Karpas-422 (cell line): ENCODE results near the gene RAB30. TPM values are rescaled to one million over a fixed set of nuclear protein-coding genes. Genes with fewer than 3 reads are reported as not detected.

Experiments
- DNase-seq: peaks from one replicate; pipeline ENCODE4 v3.0.0-alpha.2; 2015
- H2AFZ ChIP-seq: fragments of 200-600 bp; sonication (generic); 2 replicates; pipeline ENCODE4 v1.6.1; 2014; ENCODE audit warnings: antibody characterized with exemption, low read length, mixed read lengths
- H3K27ac ChIP-seq: fragments of 200-600 bp; sonication (generic); 2 replicates; pipeline ENCODE4 v1.5.1; 2014; ENCODE audit warnings: mild to moderate bottlenecking, low read length, moderate library complexity
- H3K27me3 ChIP-seq: fragments of 200-600 bp; sonication (generic); 2 replicates; pipeline ENCODE4 v1.6.1; 2014; ENCODE audit warnings: low read length, mixed read lengths
- H3K36me3 ChIP-seq: fragments of 200-600 bp; sonication (generic); 2 replicates; pipeline ENCODE4 v1.6.1; 2014; ENCODE audit warnings: low read length, mixed read lengths; ENCODE audit not compliant: insufficient read depth
- H3K4me1 ChIP-seq: fragments of 200-600 bp; sonication (generic); 2 replicates; pipeline ENCODE4 v1.6.1; 2014; ENCODE audit warnings: mild to moderate bottlenecking, low read length, mixed read lengths
- H3K4me2 ChIP-seq: fragments of 200-600 bp; sonication (generic); 2 replicates; pipeline ENCODE4 v1.6.1; 2014; ENCODE audit warnings: low read length, low read depth, mild to moderate bottlenecking; ENCODE audit not compliant: poor library complexity, severe bottlenecking
- H3K4me3 ChIP-seq: fragments of 200-600 bp; sonication (generic); 2 replicates; pipeline ENCODE4 v1.5.1; 2014; ENCODE audit warnings: mild to moderate bottlenecking, antibody characterized with exemption, low read length, mixed read lengths
- H3K79me2 ChIP-seq: fragments of 200-600 bp; sonication (generic); 2 replicates; pipeline ENCODE4 v1.6.1; 2014; ENCODE audit warnings: mild to moderate bottlenecking, low read length, mixed read lengths
- H3K9ac ChIP-seq: fragments of 200-600 bp; sonication (generic); 2 replicates; pipeline ENCODE4 v1.6.0; 2014; ENCODE audit warnings: low read length
- H3K9me2 ChIP-seq: fragments of 200-600 bp; sonication (generic), shearing (Covaris generic); replicated peaks from 2 replicates; pipeline ENCODE4 v1.6.0; 2014; ENCODE audit warnings: mild to moderate bottlenecking, low read length, moderate library complexity; ENCODE audit not compliant: insufficient read depth
- H3K9me3 ChIP-seq: fragments of 300-700, 200-600 bp; sonication (generic); 2 replicates; pipeline ENCODE4 v1.6.1; 2014; ENCODE audit warnings: low read length, mixed read lengths
- H4K20me1 ChIP-seq: fragments of 200-600 bp; sonication (generic); 2 replicates; pipeline ENCODE4 v1.6.1; 2014; ENCODE audit warnings: mild to moderate bottlenecking, antibody characterized with exemption, low read length, low read depth; ENCODE audit not compliant: insufficient read depth
- total RNA-seq: library from RNA; depleted of rRNA; stranded (reverse); fragments of >200 nt; shearing (Covaris generic); gene quantifications from 2 replicates; pipeline ENCODE4 v1.2.3, GENCODE V29; 2014; ENCODE audit warnings: low replicate concordance

RAB30 gene
- total RNA-seq, 1 experiment from 2014 or later, result 66.5 TPM

- H3K79me2 ChIP-seq, result peaks cover 99% of the 10 kb centered on the region
- peak overlapping the region; percentile 56 for H3K4me2 ChIP-seq
These were observed 63.1 kb downstream of the RAB30 start for GRCh38 chr11:83008581-83008923.

GRCh38 chr11:83007909-83008580 lies 63.7 kb downstream of the RAB30 start:
- Histone ChIP-seq H3K9me3 (no peaks in the 10 kb centered on the region), H3K4me1 (peaks cover 88% of the 10 kb centered on the region), H3K4me3 (peak overlapping the region; percentile 31; the same call in 1 of the 2 replicates), H3K36me3 (peaks cover 20% of the 10 kb centered on the region), H3K9ac (peak overlapping the region; percentile 57), H3K27me3 (no peaks in the 10 kb centered on the region), H2AFZ (no peak overlapping the region), H3K4me2 (peak overlapping the region; percentile 56), H4K20me1 (peaks cover 8% of the 10 kb centered on the region; the same call in 1 of the 2 replicates), H3K27ac (peak overlapping the region; percentile 85), H3K79me2 (peaks cover 99% of the 10 kb centered on the region), H3K9me2 (no peaks in the 10 kb centered on the region)
- peak; percentile 85 for DNase-seq

More at GRCh38 chr11:83008581-83008923, 63.1 kb downstream of the RAB30 start:
- Histone ChIP-seq H3K9me2 (no peaks in the 10 kb centered on the region), H3K9me3 (no peaks in the 10 kb centered on the region), H4K20me1 (peaks cover 8% of the 10 kb centered on the region; the same call in 1 of the 2 replicates), H2AFZ (no peak overlapping the region), H3K27ac (peak overlapping the region; percentile 85), H3K36me3 (peaks cover 20% of the 10 kb centered on the region), H3K4me1 (peaks cover 89% of the 10 kb centered on the region), H3K27me3 (no peaks in the 10 kb centered on the region), H3K4me3 (peak overlapping the region; percentile 31; the same call in 1 of the 2 replicates), H3K9ac (peak overlapping the region; percentile 57)
- no peak for DNase-seq

GRCh38 chr11:83007477-83007876 lies 64.2 kb downstream of the RAB30 start:
- Histone ChIP-seq H3K4me3 (peak overlapping the region; percentile 31; the same call in 1 of the 2 replicates), H3K27me3 (no peaks in the 10 kb centered on the region), H3K36me3 (peaks cover 20% of the 10 kb centered on the region), H3K9me3 (no peaks in the 10 kb centered on the region), H3K9me2 (no peaks in the 10 kb centered on the region), H3K27ac (peak overlapping the region; percentile 85), H3K79me2 (peaks cover 100% of the 10 kb centered on the region), H2AFZ (no peak overlapping the region), H4K20me1 (peaks cover 8% of the 10 kb centered on the region; the same call in 1 of the 2 replicates), H3K4me2 (peak overlapping the region; percentile 56), H3K9ac (peak overlapping the region; percentile 57), H3K4me1 (peaks cover 90% of the 10 kb centered on the region)
- no peak for DNase-seq

GRCh38 chr11:83006877-83007330 lies 64.8 kb downstream of the RAB30 start:
- Histone ChIP-seq H3K9ac (peak overlapping the region; percentile 18; the same call in 1 of the 2 replicates), H2AFZ (no peak overlapping the region), H3K27ac (peak overlapping the region; percentile 85), H3K4me1 (peaks cover 90% of the 10 kb centered on the region), H4K20me1 (peaks cover 8% of the 10 kb centered on the region; the same call in 1 of the 2 replicates), H3K9me3 (no peaks in the 10 kb centered on the region), H3K36me3 (peaks cover 20% of the 10 kb centered on the region), H3K79me2 (peaks cover 100% of the 10 kb centered on the region), H3K4me3 (no peak overlapping the region), H3K4me2 (peak overlapping the region; percentile 56), H3K27me3 (no peaks in the 10 kb centered on the region), H3K9me2 (no peaks in the 10 kb centered on the region)
- no peak for DNase-seq

- H3K79me2 ChIP-seq, result peaks cover 98% of the 10 kb centered on the region
- no peak overlapping the region for H3K4me2 ChIP-seq
- DNase-seq, result no peak
- peaks cover 16% of the 10 kb centered on the region for H3K36me3 ChIP-seq
- H3K9me2 ChIP-seq, result no peaks in the 10 kb centered on the region
- H3K4me3 ChIP-seq, result no peak overlapping the region
- no peaks in the 10 kb centered on the region for H3K27me3 ChIP-seq
- H3K27ac ChIP-seq, result peak overlapping the region; percentile 42
- peaks cover 88% of the 10 kb centered on the region for H3K4me1 ChIP-seq
- H2AFZ ChIP-seq, result no peak overlapping the region
- H3K9ac ChIP-seq, result no peak overlapping the region
- peaks cover 8% of the 10 kb centered on the region; the same call in 1 of the 2 replicates for H4K20me1 ChIP-seq
- no peaks in the 10 kb centered on the region for H3K9me3 ChIP-seq
These were observed 66.7 kb downstream of the RAB30 start for GRCh38 chr11:83004746-83005556.

GRCh38 chr11:83002522-83002921 lies 69.2 kb downstream of the RAB30 start:
- Histone ChIP-seq H3K36me3 (peaks cover 14% of the 10 kb centered on the region), H3K4me2 (no peak overlapping the region), H4K20me1 (peaks cover 8% of the 10 kb centered on the region; the same call in 1 of the 2 replicates), H3K9me3 (no peaks in the 10 kb centered on the region), H2AFZ (no peak overlapping the region), H3K27ac (peak overlapping the region; percentile 48), H3K9me2 (no peaks in the 10 kb centered on the region), H3K79me2 (peaks cover 98% of the 10 kb centered on the region), H3K9ac (no peak overlapping the region; the same call in 1 of the 2 replicates), H3K4me3 (no peak overlapping the region), H3K27me3 (no peaks in the 10 kb centered on the region), H3K4me1 (peaks cover 89% of the 10 kb centered on the region)
- DNase-seq, result no peak

GRCh38 chr11:83002053-83002452 lies 69.6 kb downstream of the RAB30 start:
- Histone ChIP-seq H3K4me1 (peaks cover 89% of the 10 kb centered on the region), H4K20me1 (peaks cover 8% of the 10 kb centered on the region; the same call in 1 of the 2 replicates), H3K9me3 (no peaks in the 10 kb centered on the region), H3K27me3 (no peaks in the 10 kb centered on the region), H3K9ac (peak overlapping the region; percentile 5; the same call in 1 of the 2 replicates), H3K4me3 (no peak overlapping the region), H2AFZ (no peak overlapping the region), H3K4me2 (no peak overlapping the region), H3K27ac (peak overlapping the region; percentile 48), H3K9me2 (no peaks in the 10 kb centered on the region), H3K36me3 (peaks cover 18% of the 10 kb centered on the region), H3K79me2 (peaks cover 98% of the 10 kb centered on the region)
- DNase-seq, result no peak

GRCh38 chr11:83000381-83000780 lies 71.3 kb downstream of the RAB30 start:
- Histone ChIP-seq H3K27me3 (no peaks in the 10 kb centered on the region), H3K9ac (no peak overlapping the region), H3K4me1 (peaks cover 94% of the 10 kb centered on the region), H3K9me3 (no peaks in the 10 kb centered on the region), H3K79me2 (peaks cover 98% of the 10 kb centered on the region), H3K4me2 (no peak overlapping the region), H2AFZ (no peak overlapping the region), H3K27ac (peak overlapping the region; percentile 70), H3K4me3 (no peak overlapping the region), H4K20me1 (peaks cover 8% of the 10 kb centered on the region; the same call in 1 of the 2 replicates), H3K36me3 (peaks cover 30% of the 10 kb centered on the region), H3K9me2 (no peaks in the 10 kb centered on the region)
- no peak for DNase-seq
